Lower leg skin (tissue), 4 donors: ENCODE results near the gene DIRAS1. TPM values are rescaled to one million over a fixed set of nuclear protein-coding genes. Genes with fewer than 3 reads are reported as not detected.

Source experiments
- DNase-seq, 2 donors: peaks; one replicate each; pipeline ENCODE4 v3.0.0-alpha.2; 2019; ENCODE audit warnings: low spot score in 2 of 2
- H3K4me3 ChIP-seq: fragments of 200-600 bp; sonication (generic); 2 replicates; pipeline ENCODE4 v1.5.1; 2017; ENCODE audit warnings: mild to moderate bottlenecking, low read depth; ENCODE audit not compliant: poor library complexity, severe bottlenecking
- POLR2A ChIP-seq, 2 donors: fragments of 450-650 bp; IDR thresholded peaks; one replicate each; pipeline ENCODE4 v1.6.1; 2016 to 2017; ENCODE audit warnings: antibody characterized with exemption in 2 of 2, mild to moderate bottlenecking in 1 of 2, moderate library complexity in 1 of 2
- WGBS, 2 donors: methylation state at CpG; one replicate each; pipeline ENCODE4 v1.1.5; 2018; 5-methylcytosine and 5-hydroxymethylcytosine counted together
- intact Hi-C: fragments of 100-400 bp; cut with DNase I; formaldehyde crosslinking; loops from one replicate; pipeline ENCODE4 v1.15.0; 2023; ENCODE audit warnings: low total_unique reads
- total RNA-seq, 4 donors: library from RNA; depleted of rRNA; stranded (reverse); fragments of >200 nt; gene quantifications; one replicate each; pipeline ENCODE4 v1.1.0, GENCODE V29; 2016
- TF ChIP-seq, protein P1 (sequence below), 3 donors: fragments of 450-650 bp; IDR thresholded peaks; one replicate each; pipeline ENCODE4 v1.5.1; 2016; ENCODE audit warnings: antibody characterized with exemption in 3 of 3, mild to moderate bottlenecking in 3 of 3, moderate library complexity in 2 of 3

Gene DIRAS1
- total RNA-seq, 4 donors from 2014 or later = 0.46 to 6.1 (median 3.4) TPM

DNA sequence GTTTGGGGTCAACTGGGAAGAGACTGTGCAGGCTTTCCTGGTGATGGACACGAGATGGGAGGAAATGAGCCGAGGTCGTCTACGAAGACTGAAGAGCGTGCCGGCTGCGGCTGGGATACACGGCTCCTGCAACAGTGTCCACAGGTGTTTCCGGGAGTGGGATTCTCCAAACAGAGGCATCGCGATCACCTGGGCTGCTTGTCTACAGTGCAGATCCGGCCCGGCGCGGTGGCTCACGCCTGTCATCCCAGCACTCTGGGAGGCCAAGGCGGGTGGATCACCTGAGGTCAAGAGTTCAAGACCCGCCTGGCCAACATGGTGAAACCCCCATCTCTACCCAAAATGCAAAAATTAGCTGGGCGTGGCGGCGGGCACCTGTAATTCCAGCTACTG is 30.3 kb upstream of the DIRAS1 start:
- intact Hi-C loops = loop anchor here (5.0 kb wide), 1 partner anchor 99 kb away; no protein-coding TSS in a partner anchor
- DNase-seq = no peak
- no peak overlapping the region for H3K4me3 ChIP-seq
- WGBS, 2 donors = 90% methylated on average over 21 of the region's 21 CpGs
- TF ChIP-seq, protein P1, sequence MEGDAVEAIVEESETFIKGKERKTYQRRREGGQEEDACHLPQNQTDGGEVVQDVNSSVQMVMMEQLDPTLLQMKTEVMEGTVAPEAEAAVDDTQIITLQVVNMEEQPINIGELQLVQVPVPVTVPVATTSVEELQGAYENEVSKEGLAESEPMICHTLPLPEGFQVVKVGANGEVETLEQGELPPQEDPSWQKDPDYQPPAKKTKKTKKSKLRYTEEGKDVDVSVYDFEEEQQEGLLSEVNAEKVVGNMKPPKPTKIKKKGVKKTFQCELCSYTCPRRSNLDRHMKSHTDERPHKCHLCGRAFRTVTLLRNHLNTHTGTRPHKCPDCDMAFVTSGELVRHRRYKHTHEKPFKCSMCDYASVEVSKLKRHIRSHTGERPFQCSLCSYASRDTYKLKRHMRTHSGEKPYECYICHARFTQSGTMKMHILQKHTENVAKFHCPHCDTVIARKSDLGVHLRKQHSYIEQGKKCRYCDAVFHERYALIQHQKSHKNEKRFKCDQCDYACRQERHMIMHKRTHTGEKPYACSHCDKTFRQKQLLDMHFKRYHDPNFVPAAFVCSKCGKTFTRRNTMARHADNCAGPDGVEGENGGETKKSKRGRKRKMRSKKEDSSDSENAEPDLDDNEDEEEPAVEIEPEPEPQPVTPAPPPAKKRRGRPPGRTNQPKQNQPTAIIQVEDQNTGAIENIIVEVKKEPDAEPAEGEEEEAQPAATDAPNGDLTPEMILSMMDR (IDR thresholded peaks at IDR 0.05) = no peak
- TF ChIP-seq POLR2A (IDR thresholded peaks at IDR 0.05) = no peak

DNA sequence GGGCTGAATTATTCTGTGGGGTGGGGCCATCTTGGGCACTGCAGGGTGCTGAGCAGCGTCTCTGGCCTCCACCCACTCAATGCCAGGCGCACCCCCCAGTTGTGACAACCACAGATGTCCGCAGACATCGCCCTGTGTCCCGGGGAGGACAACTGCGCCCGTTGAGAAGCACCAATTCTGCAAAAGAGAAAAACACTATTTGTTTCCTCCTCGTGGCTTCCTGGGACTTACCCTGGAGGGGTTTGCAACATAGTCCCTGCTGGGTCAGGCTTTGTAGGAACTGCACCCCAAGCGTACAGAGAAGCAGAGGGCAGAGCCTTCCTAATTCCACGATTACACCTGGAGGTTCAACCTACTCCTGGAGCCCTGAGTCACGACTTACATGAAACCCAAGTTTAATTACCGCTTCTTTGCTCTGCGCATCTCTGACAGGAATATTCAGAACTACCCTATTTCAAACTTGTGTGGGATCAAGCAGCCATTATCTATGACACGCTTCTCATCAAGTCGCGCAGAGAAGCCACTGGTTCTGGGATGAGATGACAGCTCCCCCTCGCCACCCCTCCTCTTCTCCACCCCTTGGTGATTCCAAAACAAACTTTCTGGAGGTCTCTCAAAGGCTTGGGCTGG is 29.8 kb upstream of the DIRAS1 start:
- 71 to 72% methylated on average over 17 of the region's 17 CpGs for WGBS, 2 donors
- no peak for TF ChIP-seq POLR2A (IDR thresholded peaks at IDR 0.05)
- TF ChIP-seq, protein P1 (IDR thresholded peaks at IDR 0.05) = no peak
- DNase-seq = no peak
- intact Hi-C loops = loop anchor here (5.0 kb wide), 1 partner anchor 99 kb away; no protein-coding TSS in a partner anchor
- no peak overlapping the region for H3K4me3 ChIP-seq

DNA sequence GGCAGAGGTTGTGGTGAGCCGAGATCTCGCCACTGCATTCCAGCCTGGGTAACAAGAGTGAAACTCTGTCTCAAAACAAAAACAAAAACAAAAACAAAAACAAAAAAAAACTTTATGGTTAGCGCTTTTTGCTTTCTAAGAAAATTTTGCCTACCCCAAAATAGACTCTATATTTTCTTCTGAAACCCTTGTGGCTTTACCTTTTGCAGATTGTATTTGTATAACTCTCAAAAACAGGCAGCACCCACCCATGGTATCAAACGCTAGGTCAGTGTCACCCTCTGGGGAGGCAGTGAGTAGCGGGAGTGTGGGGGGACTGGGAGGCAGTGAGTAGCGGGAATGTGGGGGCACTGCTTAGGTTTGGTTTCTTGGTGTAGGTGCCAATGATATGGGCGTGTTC is 26.2 kb upstream of the DIRAS1 start:
- no peak for DNase-seq
- H3K4me3 ChIP-seq = no peak overlapping the region
- intact Hi-C loops = loop anchor here (5.0 kb wide), 1 partner anchor 35 kb away; no protein-coding TSS in a partner anchor
- WGBS, 2 donors = 81 to 87% methylated on average over 7 of the region's 7 CpGs
- TF ChIP-seq POLR2A (IDR thresholded peaks at IDR 0.05) = no peak
- TF ChIP-seq, protein P1 (IDR thresholded peaks at IDR 0.05) = no peak

DNA sequence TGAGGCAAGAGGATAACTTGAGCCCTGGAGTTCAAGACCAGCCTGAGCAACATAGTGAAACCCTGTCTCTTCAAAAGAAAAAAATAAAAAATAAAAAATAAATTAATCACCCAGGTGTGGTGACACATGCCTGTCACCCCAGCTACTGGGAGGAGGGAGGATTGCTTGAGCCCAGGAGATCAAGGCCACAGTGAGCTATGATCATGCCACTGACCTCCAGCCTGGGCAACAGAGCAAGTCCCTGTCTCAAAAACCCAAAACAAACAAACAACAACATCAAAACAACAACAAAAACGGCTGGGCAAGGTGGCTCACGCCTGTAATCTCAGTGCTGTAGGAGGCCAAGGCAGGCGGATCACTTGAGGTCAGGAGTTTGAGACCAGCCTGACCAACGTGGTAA is 22.9 kb upstream of the DIRAS1 start:
- no peak for DNase-seq
- no peak overlapping the region for H3K4me3 ChIP-seq
- TF ChIP-seq, protein P1 (IDR thresholded peaks at IDR 0.05) = no peak
- TF ChIP-seq POLR2A (IDR thresholded peaks at IDR 0.05) = no peak
- intact Hi-C loops = no loop called here
- 37 to 42% methylated on average over 4 of the region's 4 CpGs for WGBS, 2 donors

DNA sequence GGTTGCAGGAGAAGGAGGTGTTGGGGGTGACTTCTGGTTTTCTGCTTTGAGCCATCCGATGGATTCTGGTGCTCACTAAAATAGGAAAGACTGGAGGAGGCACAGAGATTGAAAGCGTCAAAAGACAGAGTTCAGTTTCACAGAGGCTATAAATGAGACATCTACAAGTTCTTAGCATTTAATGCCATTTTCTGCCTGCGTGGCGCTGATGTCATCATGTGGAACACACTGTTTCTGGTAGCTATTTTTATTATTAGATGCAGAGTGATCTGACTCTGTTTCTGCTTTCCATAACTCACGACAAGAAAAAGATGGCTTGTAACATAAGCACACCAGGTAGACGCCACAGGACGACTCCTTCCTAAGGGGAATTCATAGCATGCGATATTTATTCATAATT is 21.9 kb upstream of the DIRAS1 start:
- intact Hi-C loops = no loop called here

More for the DNA sequence above, 21.9 kb upstream of the DIRAS1 start:
- H3K4me3 ChIP-seq = no peak overlapping the region
- no peak for DNase-seq
- no peak for TF ChIP-seq POLR2A (IDR thresholded peaks at IDR 0.05)
- TF ChIP-seq, protein P1 (IDR thresholded peaks at IDR 0.05) = no peak
- 75 to 80% methylated on average over 8 of the region's 8 CpGs for whole genome bisulfite sequencing, 2 donors
